Measurements from ENCODE around the gene OTX1.
"Not testable (repeated sequence)": the region's sequence is repeated elsewhere in the genome, so short reads cannot be mapped to it uniquely, and the experiment has no call there.

OTX1 gene

DNA sequence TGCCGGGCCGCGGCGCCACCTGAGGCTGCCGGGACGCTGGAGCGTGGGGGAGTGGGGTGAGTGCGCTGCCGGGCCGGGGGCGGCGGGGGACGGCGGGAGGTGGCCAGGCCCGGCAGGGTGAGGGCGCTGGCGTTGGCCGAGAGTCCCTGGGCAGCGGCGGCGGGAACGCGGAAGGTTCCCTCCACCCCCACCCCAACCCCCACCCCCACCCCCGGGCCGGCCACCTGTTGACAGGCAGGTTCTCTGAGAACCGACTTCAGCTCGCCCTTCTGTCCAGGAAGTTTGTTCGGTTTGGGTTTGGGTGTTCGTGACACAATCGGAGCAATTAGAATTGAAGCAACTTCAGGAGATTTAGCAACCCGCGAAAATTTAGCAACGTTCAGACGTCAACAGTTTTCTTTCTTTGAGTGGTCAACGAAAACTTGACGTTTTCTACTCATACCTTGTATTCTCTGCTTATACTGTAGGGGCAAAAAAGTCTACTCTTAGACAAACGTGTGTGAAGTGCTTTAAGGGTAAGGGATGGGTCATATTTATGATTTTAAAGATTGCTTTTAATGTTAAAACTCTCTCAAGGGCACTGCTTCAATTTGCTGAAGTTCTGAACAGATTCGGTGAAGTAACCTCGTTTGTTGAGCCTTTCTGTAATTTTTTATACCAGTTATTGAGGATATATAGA, 9.3 kb downstream of the OTX1 start:
- DNase-seq, result peak; percentile 29

DNA sequence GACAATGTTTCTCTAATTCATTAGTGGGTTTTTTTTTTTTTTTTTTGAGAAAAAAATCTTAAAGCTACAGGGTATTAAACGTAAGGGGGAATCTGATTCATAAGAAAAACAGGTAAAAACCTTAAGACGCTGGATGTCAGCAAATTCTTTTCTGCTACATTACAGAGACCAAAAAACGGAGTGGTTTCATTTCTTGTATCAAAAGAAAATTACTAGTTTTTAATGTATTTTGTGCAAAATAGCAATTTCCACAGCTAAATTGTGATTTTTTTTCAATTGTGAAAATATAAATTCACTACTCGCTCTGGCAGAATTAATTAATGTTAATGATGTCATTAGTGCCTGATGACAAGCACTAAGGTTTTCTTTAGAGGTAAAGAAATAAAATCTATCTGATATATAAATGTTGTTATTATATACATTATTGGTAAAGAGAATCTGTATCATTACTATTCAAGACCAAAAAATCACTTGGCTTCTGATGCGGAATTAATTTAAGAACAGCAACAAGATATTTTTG, 9.9 kb downstream of the OTX1 start:
- DNase-seq, result no peak

GRCh38 chr2:63064197-63064596, 13.6 kb downstream of the OTX1 start:
- DNase-seq, result no peak

DNA sequence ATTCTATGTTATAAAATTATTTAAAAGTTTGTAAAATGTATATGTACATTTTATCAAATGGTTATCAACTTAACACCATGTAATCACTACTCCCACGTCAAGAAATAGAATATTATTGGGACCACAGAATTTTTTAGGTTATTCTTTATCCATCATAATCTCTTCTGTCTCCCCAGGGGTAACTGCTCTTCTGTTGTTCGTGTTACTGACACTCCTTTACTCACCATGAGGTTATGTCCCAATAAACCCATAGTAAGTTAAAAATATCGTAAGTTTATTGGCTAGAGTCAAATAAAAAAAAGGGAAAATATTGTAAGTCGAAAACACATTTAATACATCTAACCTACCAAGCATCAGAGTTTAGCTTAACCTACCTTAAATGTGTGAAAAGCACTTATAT, 14.0 kb downstream of the OTX1 start:
- DNase-seq, result no peak

GRCh38 chr2:63066265-63066664, 15.6 kb downstream of the OTX1 start:
- DNase-seq, result no peak

GRCh38 chr2:63066838-63067237, 16.2 kb downstream of the OTX1 start:
- DNase-seq, result no peak

GRCh38 chr2:63071664-63072063, 21.0 kb downstream of the OTX1 start:
- no peak for DNase-seq

GRCh38 chr2:63073994-63074393, 23.4 kb downstream of the OTX1 start:
- no peak for DNase-seq

DNA sequence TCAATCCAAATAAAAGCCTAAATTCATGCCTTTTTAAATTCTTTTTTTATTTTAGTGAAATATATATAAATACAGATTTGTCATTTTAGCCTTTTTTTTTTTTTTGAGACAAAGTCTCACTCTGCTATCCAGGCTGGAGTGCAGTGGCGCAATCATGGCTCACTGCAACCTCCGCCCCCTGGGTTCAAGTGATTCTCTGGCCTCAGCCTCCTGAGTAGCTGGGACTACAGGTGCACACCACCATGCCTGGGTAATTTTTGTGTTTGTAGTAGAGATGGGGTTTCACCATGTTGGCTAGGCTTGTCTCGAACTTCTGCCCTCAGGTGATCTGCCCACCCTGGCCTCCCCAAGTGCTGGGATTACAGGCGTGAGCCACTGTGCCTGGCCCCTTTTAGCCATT, 23.8 kb downstream of the OTX1 start:
- DNase-seq, result not testable (repeated sequence)

DNA sequence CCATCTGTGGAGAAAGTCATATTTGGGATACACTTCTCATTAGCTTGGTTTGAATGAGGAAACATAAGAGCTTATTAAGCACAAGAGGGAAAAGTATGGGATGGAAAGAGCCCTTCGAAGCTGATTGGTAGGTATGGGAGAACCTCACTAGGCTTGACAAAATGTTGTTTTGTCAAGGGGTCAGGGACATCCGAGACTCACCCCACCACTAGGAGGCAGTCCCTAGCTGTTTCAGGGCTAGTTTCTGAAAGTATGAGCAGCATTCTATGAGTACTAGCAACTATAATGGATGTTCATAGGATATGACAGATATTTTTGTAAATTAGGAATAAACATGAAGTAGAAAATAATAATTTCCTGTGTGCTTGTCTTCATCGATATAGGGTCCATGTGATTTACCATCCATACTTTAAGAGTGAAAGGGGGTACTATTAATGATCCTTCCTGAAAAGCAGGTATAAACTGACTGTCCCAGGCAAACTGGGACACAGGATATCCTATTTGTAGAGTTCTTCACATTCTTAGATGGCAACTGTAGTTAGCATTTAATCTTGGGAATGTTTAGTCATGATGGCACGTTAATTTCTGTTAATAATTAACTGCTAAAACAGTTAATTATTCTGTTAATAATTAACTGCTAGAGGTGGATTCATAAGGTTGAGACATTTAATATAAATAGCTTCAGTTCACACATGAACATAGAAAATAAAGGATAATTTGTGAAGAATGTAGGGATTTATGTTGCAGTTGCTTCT, 28.4 kb downstream of the OTX1 start:
- no peak for DNase-seq

DNA sequence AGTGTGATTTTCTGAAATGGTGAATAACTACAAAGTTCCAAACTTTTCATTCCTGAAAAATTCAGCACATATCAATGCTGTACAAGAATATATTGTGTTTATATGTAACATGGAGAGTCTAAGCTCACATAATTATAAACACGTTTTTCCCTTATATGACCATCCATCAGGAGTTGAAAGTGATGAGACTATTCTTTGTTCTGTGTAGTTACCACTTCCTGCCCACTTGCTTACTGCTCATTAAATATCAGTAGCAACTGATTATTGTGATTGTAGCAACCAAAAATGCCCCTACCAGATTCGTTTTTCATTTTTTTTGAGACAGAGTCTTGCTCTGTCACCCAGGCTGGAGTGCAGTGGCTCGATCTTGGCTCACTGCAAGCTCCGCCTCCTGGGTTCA, 30.8 kb downstream of the OTX1 start:
- no peak for DNase-seq

GRCh38 chr2:63086687-63087086, 36.1 kb downstream of the OTX1 start:
- no peak for DNase-seq

DNA sequence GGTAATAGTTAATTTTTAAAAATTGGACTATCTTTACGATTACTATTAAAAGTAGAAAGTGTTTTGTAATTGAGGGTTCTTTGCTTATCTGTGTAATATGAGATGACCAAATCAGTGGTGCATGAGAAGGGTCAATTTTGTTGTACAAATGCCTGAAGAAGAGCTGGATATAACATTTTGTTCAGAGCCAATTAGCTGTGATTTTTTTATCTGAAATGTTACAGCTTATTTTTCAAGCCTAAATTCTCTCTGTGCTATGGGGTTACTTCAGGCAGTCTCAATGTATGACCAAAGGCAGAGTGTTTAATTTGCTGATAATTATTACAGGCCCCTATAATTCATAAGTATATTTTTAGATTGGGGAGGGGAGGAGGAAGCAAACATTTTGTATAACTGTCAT, 41.8 kb downstream of the OTX1 start:
- no peak for DNase-seq

DNA sequence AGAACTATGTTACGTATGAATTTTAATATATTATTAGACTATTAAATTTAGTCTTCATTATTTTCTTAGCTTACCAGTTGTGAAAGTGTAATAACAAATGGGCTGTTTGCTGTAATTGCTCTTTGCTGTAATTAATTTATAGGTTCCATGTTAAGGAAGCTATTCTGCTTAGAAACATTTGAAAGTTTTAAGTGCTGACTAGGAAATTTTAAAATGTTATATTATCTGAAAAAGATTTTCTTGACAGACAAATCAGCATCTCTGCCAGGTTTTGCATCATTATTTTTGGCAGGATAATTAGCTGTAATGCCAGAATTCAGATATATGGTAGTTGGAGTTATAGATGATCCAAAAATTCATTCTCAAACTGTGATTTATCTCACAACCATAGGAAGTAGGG, 42.2 kb downstream of the OTX1 start:
- DNase-seq, result no peak

- DNase-seq, result no peak
Observed at GRCh38 chr2:63093502-63093901, 42.9 kb downstream of the OTX1 start.

GRCh38 chr2:63096491-63096890, 45.9 kb downstream of the OTX1 start:
- no peak for DNase-seq

GRCh38 chr2:63099032-63099431, 48.4 kb downstream of the OTX1 start:
- no peak for DNase-seq

GRCh38 chr2:63101954-63102353, 51.3 kb downstream of the OTX1 start:
- no peak for DNase-seq

- no peak for DNase-seq
Observed at GRCh38 chr2:63104482-63104881, 53.9 kb downstream of the OTX1 start.
